MM.1S (cell line): Measurements from ENCODE around the gene OIT3.

Experiments
- DNase-seq: peaks from one replicate; pipeline ENCODE4 v3.0.0-alpha.2; 2015
- H2AFZ ChIP-seq: fragments of 300-600 bp; sonication (generic); 2 replicates; pipeline ENCODE4 v1.6.0; 2016; ENCODE audit warnings: antibody characterized with exemption, low read length
- H3F3A ChIP-seq: fragments of 300-600 bp; sonication (generic); 2 replicates; pipeline ENCODE4 v1.6.1; 2016; ENCODE audit warnings: mild to moderate bottlenecking, antibody characterized with exemption, low read length, moderate library complexity, mixed read lengths; ENCODE audit not compliant: insufficient read depth
- H3K27ac ChIP-seq: fragments of 300-600 bp; sonication (generic); 2 replicates; pipeline ENCODE4 v1.5.1; 2016; ENCODE audit warnings: mild to moderate bottlenecking, low read length
- H3K27me3 ChIP-seq: fragments of 300-600 bp; sonication (generic); replicated peaks from 2 replicates; pipeline ENCODE4 v1.6.0; 2016; ENCODE audit warnings: low read length; ENCODE audit not compliant: insufficient read depth
- H3K36me3 ChIP-seq: fragments of 300-600 bp; sonication (generic); replicated peaks from 2 replicates; pipeline ENCODE4 v1.6.1; 2016; ENCODE audit warnings: mild to moderate bottlenecking, low read length, mixed read lengths; ENCODE audit not compliant: insufficient read depth
- H3K4me1 ChIP-seq: fragments of 300-600 bp; sonication (generic); 2 replicates; pipeline ENCODE4 v1.6.1; 2016; ENCODE audit warnings: low read length, mixed read lengths
- H3K4me2 ChIP-seq: fragments of 300-600 bp; sonication (generic); 2 replicates; pipeline ENCODE4 v1.6.0; 2016; ENCODE audit warnings: low read depth, low read length
- H3K4me3 ChIP-seq: fragments of 300-600 bp; sonication (generic); 2 replicates; pipeline ENCODE4 v1.5.1; 2016; ENCODE audit warnings: low read length, mixed read lengths
- H3K79me2 ChIP-seq: fragments of 300-600 bp; sonication (generic); 2 replicates; pipeline ENCODE4 v1.6.1; 2016; ENCODE audit warnings: mixed run types, low read length, mixed read lengths
- H3K9ac ChIP-seq: fragments of 300-600 bp; sonication (generic); 2 replicates; pipeline ENCODE4 v1.6.1; 2016; ENCODE audit warnings: low read length, mixed read lengths
- H3K9me2 ChIP-seq: fragments of 300-600 bp; sonication (generic); replicated peaks from 2 replicates; pipeline ENCODE4 v1.6.1; 2016; ENCODE audit warnings: mild to moderate bottlenecking, low read length, mixed read lengths; ENCODE audit not compliant: insufficient read depth
- H3K9me3 ChIP-seq: fragments of 300-600 bp; sonication (generic); replicated peaks from 2 replicates; pipeline ENCODE4 v1.6.1; 2016; ENCODE audit warnings: mild to moderate bottlenecking, low read length, mixed read lengths; ENCODE audit not compliant: insufficient read depth
- H4K20me1 ChIP-seq: fragments of 300-600 bp; sonication (generic); 2 replicates; pipeline ENCODE4 v1.6.1; 2016; ENCODE audit warnings: mild to moderate bottlenecking, low read length, moderate library complexity, mixed read lengths; ENCODE audit not compliant: insufficient read depth
- CTCF ChIP-seq: fragments of 300-600 bp; sonication (generic); IDR thresholded peaks from 2 replicates; pipeline ENCODE4 v1.5.1; 2016; ENCODE audit warnings: antibody characterized with exemption, low read length, mixed read lengths
- EZH2 ChIP-seq: fragments of 300-600 bp; sonication (generic); optimal IDR thresholded peaks from 2 replicates; pipeline ENCODE3; 2017; ENCODE audit warnings: low read depth, mild to moderate bottlenecking, antibody characterized with exemption, low read length, mixed read lengths
- EZH2phosphoT487 ChIP-seq: fragments of 300-600 bp; sonication (generic); IDR thresholded peaks from 2 replicates; pipeline ENCODE4 v1.6.1; 2018; ENCODE audit warnings: antibody characterized with exemption, low read length

Gene OIT3

DNA sequence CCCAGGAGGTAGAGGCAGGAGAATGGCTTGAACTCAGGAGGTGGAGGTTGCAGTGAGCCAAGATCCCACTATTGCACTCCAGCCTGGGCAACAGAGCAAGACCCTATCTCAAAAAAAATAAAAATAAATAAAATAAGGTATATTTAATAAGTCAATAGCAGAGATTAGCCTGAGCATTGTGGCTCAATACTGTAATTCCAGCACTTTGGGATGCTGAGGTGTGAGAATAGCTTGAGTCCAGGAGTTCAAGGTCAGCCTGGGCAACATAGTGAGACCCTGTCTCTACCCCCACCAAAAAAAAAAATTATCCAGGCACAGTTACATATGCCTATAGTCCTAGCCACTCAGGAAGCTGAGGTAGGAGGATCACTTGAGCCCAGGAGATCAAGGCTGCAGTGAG lies 38.4 kb upstream of the OIT3 start:
- no peak overlapping the region for H3K9ac ChIP-seq
- DNase-seq: no peak
- no peaks in the 10 kb centered on the region for H3F3A ChIP-seq
- no peak for TF ChIP-seq EZH2phosphoT487
- no peak for TF ChIP-seq CTCF
- no peak for TF ChIP-seq EZH2
- H3K27me3 ChIP-seq: no peaks in the 10 kb centered on the region
- no peaks in the 10 kb centered on the region for H3K9me2 ChIP-seq
- no peaks in the 10 kb centered on the region for H3K4me1 ChIP-seq
- H3K79me2 ChIP-seq: no peaks in the 10 kb centered on the region
- H2AFZ ChIP-seq: no peak overlapping the region
- no peak overlapping the region for H3K4me2 ChIP-seq
- H3K27ac ChIP-seq: no peak overlapping the region
- no peak overlapping the region for H3K4me3 ChIP-seq
- no peaks in the 10 kb centered on the region for H4K20me1 ChIP-seq
- H3K36me3 ChIP-seq: no peaks in the 10 kb centered on the region
- no peaks in the 10 kb centered on the region for H3K9me3 ChIP-seq

- Histone ChIP-seq H3K4me2 (no peak overlapping the region), H3K4me1 (no peaks in the 10 kb centered on the region), H3K9me2 (no peaks in the 10 kb centered on the region), H3K79me2 (no peaks in the 10 kb centered on the region), H3K36me3 (no peaks in the 10 kb centered on the region), H3F3A (no peaks in the 10 kb centered on the region), H2AFZ (no peak overlapping the region), H3K27ac (no peak overlapping the region), H4K20me1 (no peaks in the 10 kb centered on the region), H3K9me3 (no peaks in the 10 kb centered on the region), H3K9ac (no peak overlapping the region), H3K27me3 (no peaks in the 10 kb centered on the region), H3K4me3 (no peak overlapping the region)
- TF ChIP-seq CTCF (no peak), EZH2 (no peak), EZH2phosphoT487 (no peak)
- no peak for DNase-seq
Measured at GRCh38 chr10:72855790-72856189, 37.7 kb upstream of the OIT3 start.

- no peak for DNase-seq
- TF ChIP-seq CTCF (no peak), EZH2phosphoT487 (no peak), EZH2 (no peak)
- no peak overlapping the region for H3K4me2 ChIP-seq
- no peaks in the 10 kb centered on the region for H3K36me3 ChIP-seq
- H3K79me2 ChIP-seq: no peaks in the 10 kb centered on the region
- no peaks in the 10 kb centered on the region for H3K9me3 ChIP-seq
- no peak overlapping the region for H3K9ac ChIP-seq
- no peaks in the 10 kb centered on the region for H4K20me1 ChIP-seq
- H3K4me1 ChIP-seq: no peaks in the 10 kb centered on the region
- H3K4me3 ChIP-seq: no peak overlapping the region
- no peaks in the 10 kb centered on the region for H3K27me3 ChIP-seq
- no peaks in the 10 kb centered on the region for H3F3A ChIP-seq
- H3K9me2 ChIP-seq: no peaks in the 10 kb centered on the region
- no peak overlapping the region for H3K27ac ChIP-seq
- no peak overlapping the region for H2AFZ ChIP-seq
Measured at GRCh38 chr10:72858067-72858466, 35.5 kb upstream of the OIT3 start.
